ENCODE results near the gene CIAO3. TPM values are rescaled to one million over a fixed set of nuclear protein-coding genes. Genes with fewer than 3 reads are reported as not detected.

The CIAO3 gene
- polyA plus RNA-seq, 1 donor: 26.7 TPM

- no peak for DNase-seq
These were observed 4.8 kb downstream of the CIAO3 start for GRCh38 chr16:735982-736453.

GRCh38 chr16:734981-735881 lies 5.6 kb downstream of the CIAO3 start:
- no peak for DNase-seq

GRCh38 chr16:734208-734980 lies 6.4 kb downstream of the CIAO3 start:
- DNase-seq: no peak

GRCh38 chr16:733382-734207 lies 7.2 kb downstream of the CIAO3 start:
- no peak for DNase-seq

- DNase-seq: no peak
These were observed 7.9 kb downstream of the CIAO3 start for GRCh38 chr16:732936-733335.

GRCh38 chr16:732332-732731 lies 8.5 kb downstream of the CIAO3 start:
- no peak for DNase-seq

GRCh38 chr16:730666-731509 lies 9.9 kb downstream of the CIAO3 start:
- no peak for DNase-seq

- DNase-seq: no peak
These were observed 10.8 kb downstream of the CIAO3 start for GRCh38 chr16:729768-730665.

- no peak for DNase-seq
These were observed 11.7 kb downstream of the CIAO3 start for GRCh38 chr16:728890-729744.

GRCh38 chr16:728131-728889 lies 12.5 kb downstream of the CIAO3 start:
- DNase-seq: no peak

GRCh38 chr16:727291-727977 lies 13.4 kb downstream of the CIAO3 start:
- DNase-seq: no peak

- no peak for DNase-seq
These were observed 14.1 kb downstream of the CIAO3 start, which contains the start of the genes CCDC78 and HAGHL for GRCh38 chr16:726438-727290. CCDC78 (minus strand) TSS chr16:726443; CDS start chr16:726367, 76 bp downstream. HAGHL (plus strand) TSS chr16:727106; CDS start chr16:727510, 404 bp downstream.

GRCh38 chr16:726188-726437 lies 14.7 kb downstream of the CIAO3 start:
- no peak for DNase-seq

- no peak for DNase-seq
These were observed 15.2 kb downstream of the CIAO3 start for GRCh38 chr16:725463-726187.

- DNase-seq: no peak
These were observed 15.8 kb downstream of the CIAO3 start for GRCh38 chr16:725041-725376.

All from left kidney (tissue), 2 donors.